Measurements from ENCODE around the gene TNFSF11.

Gene TNFSF11

DNA sequence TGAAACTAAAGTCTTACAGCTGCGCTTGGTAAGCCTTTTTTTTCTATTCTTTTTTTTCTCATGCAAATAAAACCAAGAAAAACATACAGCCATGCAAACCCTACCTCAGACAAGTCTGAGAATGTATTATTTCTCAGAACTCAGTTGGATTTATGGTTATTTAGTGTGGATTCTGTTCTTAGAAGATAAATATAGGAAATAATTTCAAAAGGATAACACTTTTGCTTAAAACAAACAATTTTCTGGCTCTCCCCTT, 40.7 kb upstream of the TNFSF11 start:
- no peak overlapping the region for H3K4me3 ChIP-seq (ENCODE audit: control insufficient read depth, low read depth, low read length)
- TF ChIP-seq, protein P1, sequence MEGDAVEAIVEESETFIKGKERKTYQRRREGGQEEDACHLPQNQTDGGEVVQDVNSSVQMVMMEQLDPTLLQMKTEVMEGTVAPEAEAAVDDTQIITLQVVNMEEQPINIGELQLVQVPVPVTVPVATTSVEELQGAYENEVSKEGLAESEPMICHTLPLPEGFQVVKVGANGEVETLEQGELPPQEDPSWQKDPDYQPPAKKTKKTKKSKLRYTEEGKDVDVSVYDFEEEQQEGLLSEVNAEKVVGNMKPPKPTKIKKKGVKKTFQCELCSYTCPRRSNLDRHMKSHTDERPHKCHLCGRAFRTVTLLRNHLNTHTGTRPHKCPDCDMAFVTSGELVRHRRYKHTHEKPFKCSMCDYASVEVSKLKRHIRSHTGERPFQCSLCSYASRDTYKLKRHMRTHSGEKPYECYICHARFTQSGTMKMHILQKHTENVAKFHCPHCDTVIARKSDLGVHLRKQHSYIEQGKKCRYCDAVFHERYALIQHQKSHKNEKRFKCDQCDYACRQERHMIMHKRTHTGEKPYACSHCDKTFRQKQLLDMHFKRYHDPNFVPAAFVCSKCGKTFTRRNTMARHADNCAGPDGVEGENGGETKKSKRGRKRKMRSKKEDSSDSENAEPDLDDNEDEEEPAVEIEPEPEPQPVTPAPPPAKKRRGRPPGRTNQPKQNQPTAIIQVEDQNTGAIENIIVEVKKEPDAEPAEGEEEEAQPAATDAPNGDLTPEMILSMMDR (IDR thresholded peaks at IDR 0.05; ENCODE audit: control insufficient read depth, insufficient read depth, low read depth, low read length, missing control alignments) = no peak

DNA sequence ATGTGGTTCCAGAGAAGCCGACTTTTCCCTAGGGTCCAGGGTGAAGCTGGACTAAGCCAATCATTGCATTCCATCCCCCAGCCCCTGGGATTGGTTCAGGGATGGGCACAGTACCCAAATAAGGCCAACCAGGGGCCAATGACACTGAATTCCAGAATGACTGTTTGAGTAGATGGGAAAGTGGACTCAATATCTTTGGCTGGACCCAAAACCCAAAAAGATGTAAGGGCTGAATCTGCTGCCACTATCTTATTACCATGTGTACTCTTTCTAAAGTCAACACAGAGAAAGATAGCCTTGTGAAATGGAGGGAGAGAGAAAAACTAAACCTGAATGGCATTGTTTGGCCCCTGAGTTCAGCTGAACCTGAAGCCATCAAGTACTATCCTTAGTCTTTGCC, 39.2 kb upstream of the TNFSF11 start:
- TF ChIP-seq, protein P1 (IDR thresholded peaks at IDR 0.05; ENCODE audit: control insufficient read depth, insufficient read depth, low read depth, low read length, missing control alignments) = no peak
- H3K4me3 ChIP-seq (ENCODE audit: control insufficient read depth, low read depth, low read length) = no peak overlapping the region
- DNase-seq (ENCODE audit: low read depth) = no peak

More for the DNA sequence above, 40.7 kb upstream of the TNFSF11 start:
- DNase-seq (ENCODE audit: low read depth) = no peak

DNA sequence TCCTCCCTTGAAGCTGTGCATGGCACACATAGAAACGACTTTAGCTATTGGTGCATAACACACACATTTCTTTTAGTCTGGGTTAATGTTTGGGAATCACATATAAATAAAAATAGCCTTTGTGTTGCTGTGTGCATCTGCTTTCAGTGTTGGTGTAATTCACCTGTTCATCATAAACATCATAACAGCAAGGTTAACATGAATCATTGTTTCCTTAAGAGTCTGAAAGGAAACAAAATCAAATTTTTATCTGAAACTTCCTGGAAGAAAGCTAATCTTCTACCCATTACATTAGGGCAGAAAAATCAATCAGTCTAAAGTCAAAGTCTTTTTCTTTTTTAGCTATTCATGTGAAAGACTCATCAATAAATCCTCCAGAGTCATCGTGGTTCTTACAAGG, 35.0 kb upstream of the TNFSF11 start:
- no peak for DNase-seq (ENCODE audit: low read depth)
- TF ChIP-seq, protein P1 (IDR thresholded peaks at IDR 0.05; ENCODE audit: control insufficient read depth, insufficient read depth, low read depth, low read length, missing control alignments) = no peak
- no peak overlapping the region for H3K4me3 ChIP-seq (ENCODE audit: control insufficient read depth, low read depth, low read length)

DNA sequence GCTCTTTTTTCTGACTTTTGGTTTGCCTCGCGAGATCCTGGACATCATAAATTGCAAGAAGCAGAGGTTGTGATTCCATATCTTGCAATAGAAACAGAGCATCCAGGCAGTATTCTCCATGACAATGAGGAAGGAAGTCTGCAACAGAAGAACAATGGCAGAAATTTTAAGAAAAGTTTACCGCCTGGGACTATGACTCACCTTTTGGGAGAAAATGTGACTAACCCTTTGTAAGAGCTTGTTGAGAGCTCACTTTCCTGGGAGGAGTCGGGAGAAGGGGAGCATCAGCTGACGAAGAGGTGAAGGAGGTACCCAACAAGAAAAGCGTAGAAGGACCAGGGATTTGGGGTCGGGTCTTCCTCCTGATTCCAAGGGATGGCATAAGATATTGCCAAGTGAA, 34.3 kb upstream of the TNFSF11 start:
- TF ChIP-seq, protein P1 (IDR thresholded peaks at IDR 0.05; ENCODE audit: control insufficient read depth, insufficient read depth, low read depth, low read length, missing control alignments) = no peak
- DNase-seq (ENCODE audit: low read depth) = no peak
- no peak overlapping the region for H3K4me3 ChIP-seq (ENCODE audit: control insufficient read depth, low read depth, low read length)

DNA sequence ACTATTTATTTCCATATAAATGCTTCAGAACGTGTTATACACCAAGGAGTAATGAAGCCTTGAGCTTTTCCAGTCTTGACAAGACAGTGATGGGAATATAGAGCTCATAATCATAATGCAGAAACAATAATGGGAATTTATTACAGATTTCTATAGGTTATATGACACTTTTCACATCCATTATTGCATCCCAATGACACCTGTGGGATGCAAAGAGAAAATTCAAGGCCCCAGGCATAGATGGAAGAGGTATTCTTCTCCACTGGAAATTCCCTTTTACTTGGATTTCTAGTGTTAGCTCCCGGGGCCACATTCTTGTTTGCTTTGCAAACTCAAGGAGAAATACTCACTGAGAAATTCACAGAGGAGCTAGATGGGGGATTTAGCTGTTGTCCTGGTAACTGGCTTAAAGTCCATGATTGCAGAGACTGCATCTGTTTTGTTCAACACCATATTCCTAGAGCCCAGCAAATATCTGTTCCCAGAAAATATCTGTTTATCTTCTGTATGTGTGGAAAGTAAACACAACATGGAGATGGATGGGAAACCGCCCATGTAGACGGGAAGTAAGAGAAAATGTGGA, 30.6 kb upstream of the TNFSF11 start:
- TF ChIP-seq, protein P1 (IDR thresholded peaks at IDR 0.05; ENCODE audit: control insufficient read depth, insufficient read depth, low read depth, low read length, missing control alignments) = no peak
- DNase-seq (ENCODE audit: low read depth) = no peak
- H3K4me3 ChIP-seq (ENCODE audit: control insufficient read depth, low read depth, low read length) = no peak overlapping the region

DNA sequence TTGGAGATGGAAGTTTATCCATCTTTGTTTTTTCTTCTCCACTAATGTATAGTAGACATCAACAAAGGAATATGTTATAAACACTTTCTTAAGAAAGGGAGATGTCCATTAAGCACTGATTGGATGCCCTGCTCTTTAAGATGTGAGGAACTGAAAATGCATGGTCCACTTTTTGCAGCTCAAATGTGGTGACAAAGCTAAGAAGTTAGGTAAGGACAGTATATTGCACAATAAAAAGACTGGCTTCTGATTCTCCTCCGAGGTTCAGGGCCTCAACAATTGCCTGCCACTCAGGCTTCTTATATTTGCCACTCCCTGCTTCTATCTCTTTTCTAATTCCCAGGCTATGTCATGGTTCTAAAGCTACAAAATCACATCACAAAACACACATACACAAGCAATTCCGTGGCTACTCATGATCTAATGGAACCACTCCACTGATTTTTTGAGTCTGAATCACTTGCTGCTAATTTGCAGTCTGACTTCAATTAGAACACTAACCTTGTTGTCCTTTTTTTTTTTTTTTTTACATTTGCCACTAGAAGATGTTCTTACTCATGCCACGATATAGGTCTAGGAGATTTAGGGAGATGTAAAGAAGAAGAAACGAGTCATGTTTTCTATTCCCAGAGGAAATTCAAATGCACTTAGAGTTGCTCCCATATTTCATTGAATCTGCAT, 29.6 kb upstream of the TNFSF11 start:
- no peak for DNase-seq (ENCODE audit: low read depth)
- H3K4me3 ChIP-seq (ENCODE audit: control insufficient read depth, low read depth, low read length) = no peak overlapping the region
- TF ChIP-seq, protein P1 (IDR thresholded peaks at IDR 0.05; ENCODE audit: control insufficient read depth, insufficient read depth, low read depth, low read length, missing control alignments) = no peak

Data from AG09309 (cell line).